Measurements from ENCODE around the gene ATP2B3. TPM values are rescaled to one million over a fixed set of nuclear protein-coding genes. Genes with fewer than 3 reads are reported as not detected.

ATP2B3 gene
- total RNA-seq, 4 donors from 2014 or later = under 0.01 to 0.33 (median 0.21) TPM

DNA sequence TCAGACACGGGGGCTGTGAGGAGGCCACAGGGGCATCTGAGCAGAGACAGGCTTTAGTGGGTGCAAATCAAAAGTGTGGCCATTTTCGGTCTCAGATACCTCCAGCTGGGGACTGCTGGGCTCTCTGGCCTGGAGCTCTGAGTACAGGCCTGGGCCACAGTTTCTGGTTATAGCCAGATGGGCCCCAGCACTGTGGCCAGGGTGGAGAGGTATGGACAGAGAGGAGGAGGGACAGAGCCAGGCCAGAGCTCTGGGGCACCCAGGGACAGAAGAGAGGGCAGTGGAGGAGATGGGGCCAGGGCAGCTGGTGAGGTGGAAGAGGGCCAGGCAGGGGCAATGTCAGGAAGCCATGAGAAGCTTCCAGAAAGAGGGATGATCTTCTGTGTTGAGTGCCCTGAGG, 61.4 kb downstream of the ATP2B3 start:
- WGBS = 91% methylated on average over 2 of the region's 2 CpGs
- intact Hi-C loops (cut with DNase I) = no loop called here
- TF ChIP-seq EP300 (IDR thresholded peaks at IDR 0.05) = no peak
- no peak for TF ChIP-seq POLR2AphosphoS5 (IDR thresholded peaks at IDR 0.05)
- TF ChIP-seq POLR2A (IDR thresholded peaks at IDR 0.05; ENCODE audit: low read depth) = no peak
- TF ChIP-seq, protein P1, sequence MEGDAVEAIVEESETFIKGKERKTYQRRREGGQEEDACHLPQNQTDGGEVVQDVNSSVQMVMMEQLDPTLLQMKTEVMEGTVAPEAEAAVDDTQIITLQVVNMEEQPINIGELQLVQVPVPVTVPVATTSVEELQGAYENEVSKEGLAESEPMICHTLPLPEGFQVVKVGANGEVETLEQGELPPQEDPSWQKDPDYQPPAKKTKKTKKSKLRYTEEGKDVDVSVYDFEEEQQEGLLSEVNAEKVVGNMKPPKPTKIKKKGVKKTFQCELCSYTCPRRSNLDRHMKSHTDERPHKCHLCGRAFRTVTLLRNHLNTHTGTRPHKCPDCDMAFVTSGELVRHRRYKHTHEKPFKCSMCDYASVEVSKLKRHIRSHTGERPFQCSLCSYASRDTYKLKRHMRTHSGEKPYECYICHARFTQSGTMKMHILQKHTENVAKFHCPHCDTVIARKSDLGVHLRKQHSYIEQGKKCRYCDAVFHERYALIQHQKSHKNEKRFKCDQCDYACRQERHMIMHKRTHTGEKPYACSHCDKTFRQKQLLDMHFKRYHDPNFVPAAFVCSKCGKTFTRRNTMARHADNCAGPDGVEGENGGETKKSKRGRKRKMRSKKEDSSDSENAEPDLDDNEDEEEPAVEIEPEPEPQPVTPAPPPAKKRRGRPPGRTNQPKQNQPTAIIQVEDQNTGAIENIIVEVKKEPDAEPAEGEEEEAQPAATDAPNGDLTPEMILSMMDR (IDR thresholded peaks at IDR 0.05) = no peak

DNA sequence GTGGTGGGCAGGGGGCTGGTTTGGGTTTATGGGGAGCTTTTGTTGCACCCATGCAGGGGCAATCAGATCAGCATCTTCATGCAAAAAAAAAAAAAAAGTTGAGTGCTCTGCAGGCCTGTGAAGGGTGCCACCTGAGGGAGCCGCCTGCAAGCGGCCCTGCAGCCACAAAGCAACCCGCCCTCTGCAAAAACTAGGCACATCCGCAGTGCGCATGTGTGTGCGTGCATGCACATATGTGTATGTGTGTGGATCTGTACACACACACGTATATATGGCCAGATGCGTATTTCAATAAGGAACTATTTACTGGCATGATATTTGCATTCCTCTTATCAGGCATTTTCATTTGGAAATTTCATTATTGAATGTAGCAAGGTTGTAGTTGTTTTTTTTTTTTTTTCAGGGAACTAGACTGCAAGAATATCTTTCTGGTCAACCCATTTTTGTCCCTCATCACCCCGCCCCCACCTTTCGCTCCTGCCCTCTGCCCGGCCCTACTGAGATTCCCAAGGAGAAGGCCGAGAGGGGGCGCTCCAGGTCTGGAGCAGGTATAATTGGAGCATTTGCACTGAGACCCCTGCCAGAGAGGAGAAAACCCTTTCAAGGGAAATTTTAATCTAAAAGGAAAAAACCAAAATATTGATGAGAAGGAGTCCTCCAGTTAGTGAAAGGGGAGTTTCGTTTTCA, 63.4 kb downstream of the ATP2B3 start:
- Histone ChIP-seq H3K27ac (replicated peaks in 1 of 4) (no peak overlapping the region), H3K4me1 (peaks cover 0 to 5% (median 0%) of the 10 kb centered on the region in 4 donors), H3K27me3 (peaks cover 0 to 4% (median 0%) of the 10 kb centered on the region in 4 donors), H3K36me3 (peaks cover 0 to 4% (median 0%) of the 10 kb centered on the region in 4 donors), H3K4me3 (no peak overlapping the region), H3K9me3 (no peaks in the 10 kb centered on the region)
- 79% methylated on average over 14 of the region's 14 CpGs for WGBS
- DNase-seq (ENCODE audit: extremely low spot score) = no peak
- intact Hi-C loops (cut with DNase I) = no loop called here
- TF ChIP-seq, protein P1 (IDR thresholded peaks at IDR 0.05) = no peak
- no peak for TF ChIP-seq POLR2A (IDR thresholded peaks at IDR 0.05; ENCODE audit: low read depth)
- TF ChIP-seq POLR2AphosphoS5 (IDR thresholded peaks at IDR 0.05) = no peak
- no peak for TF ChIP-seq EP300 (IDR thresholded peaks at IDR 0.05)

More for the DNA sequence above, 61.4 kb downstream of the ATP2B3 start:
- peaks cover 0 to 4% (median 0%) of the 10 kb centered on the region in 4 donors for H3K27me3 ChIP-seq
- no peak overlapping the region for H3K27ac ChIP-seq (replicated peaks in 1 of 4)
- H3K4me3 ChIP-seq = no peak overlapping the region
- no peaks in the 10 kb centered on the region for H3K9me3 ChIP-seq
- peaks cover 0 to 5% (median 0%) of the 10 kb centered on the region in 4 donors for H3K4me1 ChIP-seq
- no peak for DNase-seq (ENCODE audit: extremely low spot score)
- no peaks in the 10 kb centered on the region for H3K36me3 ChIP-seq

DNA sequence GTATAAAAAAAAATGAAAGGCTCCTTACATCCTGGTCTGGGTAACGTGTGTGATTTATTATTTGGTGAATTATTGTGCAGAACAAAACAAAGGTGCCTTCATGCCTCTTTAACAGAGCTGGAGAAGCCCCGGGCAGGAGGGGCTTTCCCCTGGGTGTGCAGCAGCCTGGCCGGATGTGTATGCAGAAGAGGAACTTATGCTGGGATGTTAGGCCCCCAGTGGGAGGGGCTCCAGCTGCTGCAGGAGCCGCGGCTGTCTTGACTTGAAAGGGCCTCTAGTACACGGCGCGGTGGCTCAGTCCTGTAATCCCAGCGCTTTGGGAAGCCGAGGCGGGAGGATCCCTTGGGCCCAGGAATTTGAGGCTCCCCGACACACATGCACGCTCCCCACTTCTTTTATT, 65.5 kb downstream of the ATP2B3 start:
- 45% methylated on average over 12 of the region's 13 CpGs for WGBS

DNA sequence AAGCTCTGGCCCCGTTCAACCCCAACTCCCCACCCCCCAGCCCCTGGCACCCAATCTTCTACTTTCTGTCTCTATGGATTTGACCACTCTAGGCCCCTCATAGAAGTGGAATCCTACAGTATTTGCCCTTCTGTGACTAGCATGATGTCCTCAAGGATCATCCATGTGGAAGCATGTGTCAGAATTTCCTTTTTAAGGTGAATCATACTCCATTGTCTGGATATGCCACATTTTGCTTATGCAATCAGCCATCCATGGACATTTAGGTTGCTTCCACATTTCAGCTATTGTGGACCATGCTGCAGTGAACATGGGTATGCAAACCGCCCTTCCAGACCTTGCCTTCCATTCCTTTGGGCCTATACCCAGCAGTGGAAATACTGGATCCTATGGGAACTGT, 66.0 kb downstream of the ATP2B3 start:
- 70% methylated on average over 2 of the region's 2 CpGs for WGBS
- intact Hi-C loops (cut with DNase I) = no loop called here
- Histone ChIP-seq H3K36me3 (peaks cover 0 to 28% (median 15%) of the 10 kb centered on the region in 4 donors), H3K4me3 (no peak overlapping the region), H3K27ac (replicated peaks in 1 of 4) (no peak overlapping the region), H3K9me3 (no peaks in the 10 kb centered on the region), H3K4me1 (peaks cover 0 to 5% (median 0%) of the 10 kb centered on the region in 4 donors), H3K27me3 (peaks cover 0 to 4% (median 0%) of the 10 kb centered on the region in 4 donors)
- TF ChIP-seq EP300 (IDR thresholded peaks at IDR 0.05) (no peak), POLR2A (IDR thresholded peaks at IDR 0.05; ENCODE audit: low read depth) (no peak), POLR2AphosphoS5 (IDR thresholded peaks at IDR 0.05) (no peak)
- TF ChIP-seq, protein P1 (IDR thresholded peaks at IDR 0.05) = no peak
- DNase-seq (ENCODE audit: extremely low spot score) = no peak

More for the DNA sequence above, 65.5 kb downstream of the ATP2B3 start:
- Histone ChIP-seq H3K27me3 (peaks cover 0 to 4% (median 0%) of the 10 kb centered on the region in 4 donors), H3K9me3 (no peaks in the 10 kb centered on the region), H3K4me3 (no peak overlapping the region), H3K36me3 (peaks cover 0 to 23% (median 11%) of the 10 kb centered on the region in 4 donors), H3K4me1 (peaks cover 0 to 5% (median 0%) of the 10 kb centered on the region in 4 donors), H3K27ac (replicated peaks in 1 of 4) (no peak overlapping the region)
- no peak for TF ChIP-seq POLR2A (IDR thresholded peaks at IDR 0.05; ENCODE audit: low read depth)
- no peak for TF ChIP-seq EP300 (IDR thresholded peaks at IDR 0.05)
- no peak for TF ChIP-seq POLR2AphosphoS5 (IDR thresholded peaks at IDR 0.05)
- TF ChIP-seq, protein P1 (IDR thresholded peaks at IDR 0.05) = no peak
- peak; percentile 92 for DNase-seq (ENCODE audit: extremely low spot score)
- intact Hi-C loops (cut with DNase I) = no loop called here
